Measurements from ENCODE around the gene JAZF1. TPM values are rescaled to one million over a fixed set of nuclear protein-coding genes. Genes with fewer than 3 reads are reported as not detected.

JAZF1 gene
- polyA plus RNA-seq, 3 donors, result 12.1 to 18.1 (median 17.2) TPM

DNA sequence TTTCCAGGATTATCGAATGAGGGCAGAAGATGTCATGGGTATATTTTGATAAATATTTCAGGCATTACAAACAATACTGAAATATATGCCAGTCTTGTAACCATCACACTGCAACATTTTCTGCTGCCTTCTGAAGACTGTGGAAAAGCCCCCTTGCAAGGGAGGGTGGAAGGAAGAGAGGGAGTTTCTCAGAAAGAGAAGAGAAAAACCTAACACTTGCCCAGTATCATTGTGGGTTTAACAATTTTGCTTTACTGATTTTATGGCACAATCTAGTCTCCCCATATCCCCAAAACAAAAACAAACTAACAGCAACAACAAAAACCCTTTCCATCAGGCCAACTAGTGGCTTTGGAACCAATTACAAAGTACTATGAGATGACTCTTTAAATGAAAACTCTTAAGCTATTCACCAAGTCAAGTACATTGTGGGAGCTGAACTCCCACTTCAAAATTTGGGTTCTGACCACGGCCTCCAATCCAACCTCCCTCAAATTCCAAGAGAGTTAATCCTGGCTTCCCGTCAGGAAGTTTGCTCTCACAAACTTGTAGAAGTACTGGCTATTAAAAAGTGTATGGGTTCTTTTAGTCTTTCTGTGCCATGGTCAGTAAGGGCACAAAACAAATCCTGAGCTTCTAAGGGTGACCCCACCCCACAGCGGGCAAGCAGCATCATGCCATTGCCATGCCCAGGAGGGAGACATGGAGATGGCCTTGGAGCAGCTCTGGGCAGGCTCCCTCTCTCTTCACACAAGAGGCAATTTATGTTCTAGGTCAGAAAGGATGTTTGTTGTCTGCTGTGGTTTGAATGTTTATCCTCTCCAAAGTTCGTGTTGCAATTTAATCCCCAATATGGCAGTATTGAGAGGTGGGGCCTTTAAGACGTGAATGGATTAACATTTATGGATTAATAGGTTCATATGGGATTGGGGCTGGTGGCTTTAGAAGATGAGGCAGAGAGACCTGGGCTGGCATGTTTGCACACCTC lies 96.3 kb downstream of the JAZF1 start:
- H3K27ac ChIP-seq (ENCODE audit: low read depth in 1 of 2, low read length in 2 of 2), result peak overlapping the region; percentile 82 to 92
- no peak overlapping the region for H3K9ac ChIP-seq (ENCODE audit: insufficient read depth, low read length, poor library complexity, severe bottlenecking)
- Mint-ChIP-seq H3K36me3 (peaks cover under 1 to 3% of the 10 kb centered on the region in 2 donors), H3K27ac (peak overlapping the region; percentile 93 to 99 (median 97)), H3K9me3 (peaks cover 0 to 2% (median 0%) of the 10 kb centered on the region in 7 donors), H3K27me3 (ENCODE audit: low read depth in 3 of 3) (peaks cover 0 to 5% (median 0%) of the 10 kb centered on the region in 3 donors), H3K4me3 (no peak overlapping the region), H3K4me1 (peaks cover 91% of the 10 kb centered on the region)
- no peaks in the 10 kb centered on the region for H3K36me3 ChIP-seq (replicated peaks in 1 of 2; ENCODE audit: control insufficient read depth in 1 of 2, insufficient read depth in 2 of 2, low read length in 2 of 2)
- peak in 1 of 3 donors; percentile 54 for DNase-seq
- H3K79me2 ChIP-seq (ENCODE audit: insufficient read depth, low read length), result peaks cover 76% of the 10 kb centered on the region
- no peaks in the 10 kb centered on the region for H4K20me1 ChIP-seq (ENCODE audit: insufficient read depth, low read length)
- peak overlapping the region in 1 of 3 experiments; percentile 39 for H3K4me3 ChIP-seq (replicated peaks in 1 of 3; ENCODE audit: low read depth in 2 of 3, low read length in 3 of 3)
- H3K9me3 ChIP-seq (replicated peaks in 1 of 2; ENCODE audit: control insufficient read depth in 1 of 2, insufficient read depth in 1 of 2, low read length in 2 of 2), result no peaks in the 10 kb centered on the region
- intact Hi-C loops (cut with micrococcal nuclease), result no loop called here
- no peaks in the 10 kb centered on the region for H3K27me3 ChIP-seq (ENCODE audit: control insufficient read depth in 2 of 2, insufficient read depth in 2 of 2, low read length in 2 of 2)
- H3K4me2 ChIP-seq (replicated peaks; ENCODE audit: extremely low read depth, low read length, poor library complexity, severe bottlenecking), result peak overlapping the region; percentile 37
- H3K4me1 ChIP-seq (ENCODE audit: control insufficient read depth in 1 of 2, insufficient read depth in 2 of 2, low read length in 2 of 2), result peaks cover 96 to 100% of the 10 kb centered on the region in 2 donors
- WGBS (ENCODE audit: insufficient coverage), result 0% methylated on average over 1 of the region's 6 CpGs
- TF ChIP-seq, protein P1, sequence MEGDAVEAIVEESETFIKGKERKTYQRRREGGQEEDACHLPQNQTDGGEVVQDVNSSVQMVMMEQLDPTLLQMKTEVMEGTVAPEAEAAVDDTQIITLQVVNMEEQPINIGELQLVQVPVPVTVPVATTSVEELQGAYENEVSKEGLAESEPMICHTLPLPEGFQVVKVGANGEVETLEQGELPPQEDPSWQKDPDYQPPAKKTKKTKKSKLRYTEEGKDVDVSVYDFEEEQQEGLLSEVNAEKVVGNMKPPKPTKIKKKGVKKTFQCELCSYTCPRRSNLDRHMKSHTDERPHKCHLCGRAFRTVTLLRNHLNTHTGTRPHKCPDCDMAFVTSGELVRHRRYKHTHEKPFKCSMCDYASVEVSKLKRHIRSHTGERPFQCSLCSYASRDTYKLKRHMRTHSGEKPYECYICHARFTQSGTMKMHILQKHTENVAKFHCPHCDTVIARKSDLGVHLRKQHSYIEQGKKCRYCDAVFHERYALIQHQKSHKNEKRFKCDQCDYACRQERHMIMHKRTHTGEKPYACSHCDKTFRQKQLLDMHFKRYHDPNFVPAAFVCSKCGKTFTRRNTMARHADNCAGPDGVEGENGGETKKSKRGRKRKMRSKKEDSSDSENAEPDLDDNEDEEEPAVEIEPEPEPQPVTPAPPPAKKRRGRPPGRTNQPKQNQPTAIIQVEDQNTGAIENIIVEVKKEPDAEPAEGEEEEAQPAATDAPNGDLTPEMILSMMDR (IDR thresholded peaks at IDR 0.05), result no peak
- no peak overlapping the region for H2AFZ ChIP-seq (ENCODE audit: insufficient read depth, low read depth, low read length, poor library complexity, severe bottlenecking)

DNA sequence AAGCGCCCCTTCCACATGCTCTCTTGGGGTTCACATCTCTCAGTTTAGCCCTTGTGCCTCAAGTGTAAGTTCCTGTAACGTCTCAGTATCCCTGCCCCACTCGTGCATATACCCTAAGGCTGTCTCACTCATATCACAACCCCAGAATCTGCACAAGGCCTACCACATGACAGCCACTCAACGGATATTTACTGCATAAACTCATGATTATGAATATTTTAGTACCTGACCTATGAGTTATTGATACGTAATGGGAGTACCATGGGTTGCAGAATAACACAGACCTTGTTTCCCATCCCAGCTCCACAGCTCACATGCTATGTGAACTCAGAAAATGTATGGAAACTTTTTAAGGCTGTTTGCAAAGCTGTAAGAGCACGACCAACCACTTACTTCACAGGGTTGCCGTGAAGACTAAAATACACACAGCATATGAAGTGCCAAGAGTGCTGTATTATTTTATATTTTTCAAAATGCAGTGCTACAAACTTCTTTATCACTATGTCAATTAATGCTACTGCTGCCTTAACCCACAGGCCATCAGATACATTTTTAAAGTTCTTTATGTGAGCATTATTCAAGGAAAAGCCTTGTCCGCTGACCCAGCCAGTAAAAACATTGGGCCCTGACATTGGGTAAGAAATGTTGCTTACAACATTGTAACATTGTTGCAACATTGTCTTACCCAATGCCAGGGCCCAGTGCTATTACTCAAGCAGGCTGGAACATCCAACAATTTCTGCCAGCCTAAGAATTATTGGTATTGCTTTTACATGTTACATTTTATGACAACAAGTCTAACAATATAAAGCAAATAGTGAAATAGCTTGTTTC lies 97.2 kb downstream of the JAZF1 start:
- peak overlapping the region in 1 of 3 experiments; percentile 39 for H3K4me3 ChIP-seq (replicated peaks in 1 of 3; ENCODE audit: low read depth in 2 of 3, low read length in 3 of 3)
- H3K27me3 ChIP-seq (ENCODE audit: control insufficient read depth in 2 of 2, insufficient read depth in 2 of 2, low read length in 2 of 2), result no peaks in the 10 kb centered on the region
- peak overlapping the region in 1 of 2 donors; percentile 39 for H3K4me3 Mint-ChIP-seq
- intact Hi-C loops (cut with micrococcal nuclease), result no loop called here
- H4K20me1 ChIP-seq (ENCODE audit: insufficient read depth, low read length), result no peaks in the 10 kb centered on the region
- H3K27ac ChIP-seq (ENCODE audit: low read depth in 1 of 2, low read length in 2 of 2), result peak overlapping the region; percentile 82 to 92
- H3K9ac ChIP-seq (ENCODE audit: insufficient read depth, low read length, poor library complexity, severe bottlenecking), result no peak overlapping the region
- H3K79me2 ChIP-seq (ENCODE audit: insufficient read depth, low read length), result peaks cover 82% of the 10 kb centered on the region
- TF ChIP-seq, protein P1 (IDR thresholded peaks at IDR 0.05), result no peak
- H2AFZ ChIP-seq (ENCODE audit: insufficient read depth, low read depth, low read length, poor library complexity, severe bottlenecking), result no peak overlapping the region
- H3K9me3 ChIP-seq (replicated peaks in 1 of 2; ENCODE audit: control insufficient read depth in 1 of 2, insufficient read depth in 1 of 2, low read length in 2 of 2), result no peaks in the 10 kb centered on the region
- H3K36me3 Mint-ChIP-seq, result peaks cover 2 to 7% of the 10 kb centered on the region in 2 donors
- peaks cover 90% of the 10 kb centered on the region for H3K4me1 Mint-ChIP-seq
- WGBS (ENCODE audit: insufficient coverage), result 55% methylated on average over 3 of the region's 8 CpGs
- H3K27ac Mint-ChIP-seq, result peak overlapping the region; percentile 93 to 99 (median 97)
- peaks cover 0 to 2% (median 0%) of the 10 kb centered on the region in 7 donors for H3K9me3 Mint-ChIP-seq
- H3K4me2 ChIP-seq (replicated peaks; ENCODE audit: extremely low read depth, low read length, poor library complexity, severe bottlenecking), result peak overlapping the region; percentile 37
- peak; percentile 86 to 92 (median 89) for DNase-seq
- H3K4me1 ChIP-seq (ENCODE audit: control insufficient read depth in 1 of 2, insufficient read depth in 2 of 2, low read length in 2 of 2), result peaks cover 91 to 99% of the 10 kb centered on the region in 2 donors
- H3K36me3 ChIP-seq (replicated peaks in 1 of 2; ENCODE audit: control insufficient read depth in 1 of 2, insufficient read depth in 2 of 2, low read length in 2 of 2), result no peaks in the 10 kb centered on the region
- peaks cover 0 to 5% (median 0%) of the 10 kb centered on the region in 3 donors for H3K27me3 Mint-ChIP-seq (ENCODE audit: low read depth in 3 of 3)
